PC-3 (cell line): ENCODE data around the gene ADCY3.

Experiments
- CTCF ChIP-seq: fragments of 300-600 bp; sonication (generic); conservative IDR thresholded peaks from 2 replicates; pipeline ENCODE4 v1.5.1; 2017; ENCODE audit warnings: antibody characterized with exemption, low read depth, mild to moderate bottlenecking, low read length
- EZH2 ChIP-seq: fragments of 300-600 bp; sonication (generic); IDR thresholded peaks from one replicate; pipeline ENCODE4 v1.6.1; 2017; ENCODE audit warnings: antibody characterized with exemption, mild to moderate bottlenecking, low read length; ENCODE audit not compliant: unreplicated experiment
- EZH2phosphoT487 ChIP-seq: fragments of 300-600 bp; sonication (generic); IDR thresholded peaks from 2 replicates; pipeline ENCODE4 v1.6.1; 2018; ENCODE audit warnings: mild to moderate bottlenecking, antibody characterized with exemption, low read length, borderline replicate concordance

GRCh38 chr2:24924732-24925131, 4.7 kb upstream of the ADCY3 start:
- TF ChIP-seq CTCF (no peak), EZH2phosphoT487 (no peak), EZH2 (no peak)
